ENCODE results near the gene EXTL1.

DNA sequence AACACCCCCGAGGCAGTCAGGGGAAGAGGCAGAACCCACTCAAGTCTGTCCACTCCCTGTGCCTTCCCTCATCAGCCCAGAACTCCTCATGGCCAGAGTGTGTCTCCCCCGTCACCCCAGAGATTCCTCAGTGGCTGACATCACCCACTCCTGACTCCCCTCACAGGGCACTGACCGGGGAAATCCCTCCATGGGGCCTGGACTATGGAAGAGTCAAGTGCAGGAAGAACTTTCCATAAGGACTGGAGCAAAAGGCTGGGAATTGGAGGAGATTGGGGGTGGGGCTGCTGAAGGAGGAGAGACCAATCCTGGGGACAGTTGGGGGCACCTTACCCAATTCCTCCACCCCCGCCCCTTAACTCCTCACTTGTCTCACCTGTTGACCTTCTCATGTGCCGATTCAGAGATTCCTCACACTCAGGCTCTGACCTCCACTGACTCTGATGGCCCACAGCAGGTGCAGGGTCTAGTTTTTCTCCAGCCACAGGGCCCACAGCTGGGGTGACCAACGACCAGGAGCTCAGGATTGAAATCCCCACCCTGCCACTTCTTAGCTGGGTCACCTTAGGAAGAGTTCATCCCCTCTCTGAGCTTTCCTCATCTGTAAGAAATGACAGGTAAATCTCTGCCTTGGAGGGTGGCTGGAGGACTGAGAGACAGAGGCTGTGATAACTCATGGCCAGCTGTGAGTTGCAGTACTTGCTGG, 481 bp upstream of the EXTL1 start:
- TF ChIP-seq, protein P1, sequence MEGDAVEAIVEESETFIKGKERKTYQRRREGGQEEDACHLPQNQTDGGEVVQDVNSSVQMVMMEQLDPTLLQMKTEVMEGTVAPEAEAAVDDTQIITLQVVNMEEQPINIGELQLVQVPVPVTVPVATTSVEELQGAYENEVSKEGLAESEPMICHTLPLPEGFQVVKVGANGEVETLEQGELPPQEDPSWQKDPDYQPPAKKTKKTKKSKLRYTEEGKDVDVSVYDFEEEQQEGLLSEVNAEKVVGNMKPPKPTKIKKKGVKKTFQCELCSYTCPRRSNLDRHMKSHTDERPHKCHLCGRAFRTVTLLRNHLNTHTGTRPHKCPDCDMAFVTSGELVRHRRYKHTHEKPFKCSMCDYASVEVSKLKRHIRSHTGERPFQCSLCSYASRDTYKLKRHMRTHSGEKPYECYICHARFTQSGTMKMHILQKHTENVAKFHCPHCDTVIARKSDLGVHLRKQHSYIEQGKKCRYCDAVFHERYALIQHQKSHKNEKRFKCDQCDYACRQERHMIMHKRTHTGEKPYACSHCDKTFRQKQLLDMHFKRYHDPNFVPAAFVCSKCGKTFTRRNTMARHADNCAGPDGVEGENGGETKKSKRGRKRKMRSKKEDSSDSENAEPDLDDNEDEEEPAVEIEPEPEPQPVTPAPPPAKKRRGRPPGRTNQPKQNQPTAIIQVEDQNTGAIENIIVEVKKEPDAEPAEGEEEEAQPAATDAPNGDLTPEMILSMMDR (IDR thresholded peaks at IDR 0.05; ENCODE audit: insufficient read depth, low read depth, low read length): no peak
- no peak for TF ChIP-seq EZH2 (IDR thresholded peaks at IDR 0.05; ENCODE audit: insufficient read depth, low read length)
